Vagina (tissue), 2 donors: ENCODE results near the gene NCAPD3. TPM values are rescaled to one million over a fixed set of nuclear protein-coding genes. Genes with fewer than 3 reads are reported as not detected.

Source experiments
- DNase-seq, 2 donors: peaks; one replicate each; pipeline ENCODE4 v3.0.0-alpha.2; 2017; ENCODE audit errors: extremely low spot score in 2 of 2
- H3K27ac ChIP-seq: fragments of 200-600 bp; sonication (generic); one replicate; pipeline ENCODE4 v1.5.1; 2019
- H3K27me3 ChIP-seq: fragments of 200-600 bp; sonication (generic); one replicate; pipeline ENCODE4 v1.5.1; 2019
- H3K36me3 ChIP-seq, 2 donors: fragments of 200-600 bp; sonication (generic); one replicate each; pipeline ENCODE4 v1.5.1; 2017 to 2019
- H3K4me1 ChIP-seq: fragments of 200-600 bp; sonication (generic); one replicate; pipeline ENCODE4 v1.5.1; 2019
- H3K4me3 ChIP-seq, 2 donors: fragments of 200-600 bp; sonication (generic); 1 replicate in 1 of 2; 2 replicates in 1 of 2; pipeline ENCODE4 v1.5.1; 2016 to 2019
- H3K9me3 ChIP-seq: fragments of 200-600 bp; sonication (generic); one replicate; pipeline ENCODE4 v1.5.1; 2019
- CTCF ChIP-seq, 3 experiments: fragments of 450-650 bp in 2 of 3; fragments of 200-600 bp in 1 of 3; sonication (generic) in 1 of 3; IDR thresholded peaks; one replicate each; pipeline ENCODE4 v1.5.1; 2017 to 2019; ENCODE audit warnings: antibody characterized with exemption in 3 of 3, mild to moderate bottlenecking in 2 of 3, moderate library complexity in 2 of 3
- POLR2A ChIP-seq, 2 donors: fragments of 450-650 bp; IDR thresholded peaks; one replicate each; pipeline ENCODE4 v1.6.1; 2017; ENCODE audit warnings: antibody characterized with exemption in 2 of 2, mild to moderate bottlenecking in 2 of 2, moderate library complexity in 2 of 2
- POLR2AphosphoS5 ChIP-seq, 2 donors: sonication (generic); formaldehyde crosslinking; IDR thresholded peaks; one replicate each; pipeline ENCODE4 v1.9.0; 2017; ENCODE audit warnings: antibody characterized with exemption in 2 of 2, mild to moderate bottlenecking in 2 of 2, low read depth in 1 of 2; ENCODE audit not compliant: insufficient read depth in 1 of 2
- intact Hi-C: fragments of 100-400 bp; cut with DNase I; formaldehyde crosslinking; loops from one replicate; pipeline ENCODE4 v1.15.1; 2023
- total RNA-seq: library from RNA; depleted of rRNA; stranded (reverse); fragments of >200 nt; gene quantifications from one replicate; pipeline ENCODE4 v1.2.3, GENCODE V29; 2016

NCAPD3 gene
- total RNA-seq, 1 donor from 2014 or later, result 18.4 TPM

DNA sequence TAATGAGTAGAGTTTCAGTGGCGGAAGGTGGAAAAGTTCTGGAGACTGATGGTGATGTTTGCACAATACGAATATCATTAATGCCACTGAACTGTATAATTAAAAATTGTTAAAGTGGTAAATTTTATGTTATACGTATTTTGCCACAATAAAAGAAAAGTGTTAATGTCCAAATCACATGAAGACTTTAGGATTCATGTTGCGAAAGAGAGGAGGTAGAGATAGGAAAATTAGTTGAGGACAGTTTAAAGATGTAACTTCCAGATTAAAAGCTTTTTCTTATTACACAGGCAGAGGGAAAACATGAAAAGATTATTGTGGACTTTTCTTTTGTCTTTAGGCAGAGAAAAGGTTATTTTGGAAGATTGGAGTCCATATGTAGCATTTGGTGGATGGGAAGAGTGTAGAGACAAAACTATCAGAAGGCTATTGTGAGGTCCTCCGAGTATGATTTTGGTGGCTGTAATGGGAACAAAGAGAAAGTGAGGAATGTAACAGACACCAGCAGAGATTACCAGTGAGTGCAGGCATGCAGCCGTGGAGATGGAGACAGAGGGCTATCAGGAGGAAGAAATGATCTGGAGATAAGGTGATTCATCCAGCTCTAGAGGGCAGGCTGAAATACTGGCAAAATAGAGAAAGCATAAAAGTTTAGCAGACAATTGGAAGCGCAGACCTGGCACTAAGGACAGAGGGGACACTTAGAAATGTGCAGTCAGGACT lies 13.2 kb upstream of the NCAPD3 start:
- H3K27ac ChIP-seq, result no peak overlapping the region
- H3K27me3 ChIP-seq, result no peaks in the 10 kb centered on the region
- DNase-seq, result no peak
- peaks cover 0 to 22% of the 10 kb centered on the region in 2 donors for H3K36me3 ChIP-seq
- H3K9me3 ChIP-seq, result no peaks in the 10 kb centered on the region
- no peak overlapping the region for H3K4me3 ChIP-seq
- H3K4me1 ChIP-seq, result peaks cover 10% of the 10 kb centered on the region
- TF ChIP-seq CTCF (IDR thresholded peaks at IDR 0.05), result no peak
- TF ChIP-seq POLR2AphosphoS5 (IDR thresholded peaks at IDR 0.05; ENCODE audit: insufficient read depth in 1 of 2, low read depth in 1 of 2), result no peak
- no peak for TF ChIP-seq POLR2A (IDR thresholded peaks at IDR 0.05)
- intact Hi-C loops, result no loop called here

- Histone ChIP-seq H3K27me3 (no peaks in the 10 kb centered on the region), H3K9me3 (no peaks in the 10 kb centered on the region), H3K36me3 (peaks cover 0 to 18% of the 10 kb centered on the region in 2 donors), H3K4me1 (peaks cover 24% of the 10 kb centered on the region), H3K27ac (no peak overlapping the region), H3K4me3 (no peak overlapping the region)
- TF ChIP-seq POLR2A (IDR thresholded peaks at IDR 0.05), result no peak
- no peak for TF ChIP-seq CTCF (IDR thresholded peaks at IDR 0.05)
- TF ChIP-seq POLR2AphosphoS5 (IDR thresholded peaks at IDR 0.05; ENCODE audit: insufficient read depth in 1 of 2, low read depth in 1 of 2), result no peak
- intact Hi-C loops, result no loop called here
- no peak for DNase-seq
Measured at GRCh38 chr11:134235399-134235798, 11.6 kb upstream of the NCAPD3 start.

DNA sequence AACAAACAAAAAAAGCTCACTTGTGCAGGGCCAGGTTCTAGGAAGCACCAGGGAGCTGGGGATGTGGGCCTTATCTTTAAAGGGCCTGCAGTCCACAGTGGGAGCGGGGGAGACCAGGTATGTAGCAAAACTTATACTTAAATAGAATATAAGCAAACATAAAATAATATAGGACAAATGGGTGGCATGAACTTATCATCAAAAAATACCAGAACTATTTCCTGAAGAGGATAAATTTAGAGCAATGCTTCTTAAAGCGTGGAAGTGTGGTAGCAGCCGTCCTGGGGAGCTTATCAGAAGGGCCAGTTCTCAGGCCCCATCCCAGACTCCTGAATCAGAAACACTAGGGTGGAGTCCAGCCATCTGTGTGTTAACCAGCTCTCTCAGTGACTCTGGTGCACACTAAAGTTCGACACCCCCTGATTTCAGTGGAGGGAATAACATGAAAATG lies 10.0 kb upstream of the NCAPD3 start:
- no peaks in the 10 kb centered on the region for H3K9me3 ChIP-seq
- peaks cover 0 to 4% of the 10 kb centered on the region in 2 donors for H3K36me3 ChIP-seq
- TF ChIP-seq POLR2A (IDR thresholded peaks at IDR 0.05), result no peak
- TF ChIP-seq CTCF (IDR thresholded peaks at IDR 0.05), result no peak
- no peak for TF ChIP-seq POLR2AphosphoS5 (IDR thresholded peaks at IDR 0.05; ENCODE audit: insufficient read depth in 1 of 2, low read depth in 1 of 2)
- peaks cover 39% of the 10 kb centered on the region for H3K4me1 ChIP-seq
- H3K4me3 ChIP-seq, result no peak overlapping the region
- H3K27ac ChIP-seq, result no peak overlapping the region
- peak in 1 of 2 donors; percentile 5 for DNase-seq
- no peaks in the 10 kb centered on the region for H3K27me3 ChIP-seq
- intact Hi-C loops, result no loop called here

DNA sequence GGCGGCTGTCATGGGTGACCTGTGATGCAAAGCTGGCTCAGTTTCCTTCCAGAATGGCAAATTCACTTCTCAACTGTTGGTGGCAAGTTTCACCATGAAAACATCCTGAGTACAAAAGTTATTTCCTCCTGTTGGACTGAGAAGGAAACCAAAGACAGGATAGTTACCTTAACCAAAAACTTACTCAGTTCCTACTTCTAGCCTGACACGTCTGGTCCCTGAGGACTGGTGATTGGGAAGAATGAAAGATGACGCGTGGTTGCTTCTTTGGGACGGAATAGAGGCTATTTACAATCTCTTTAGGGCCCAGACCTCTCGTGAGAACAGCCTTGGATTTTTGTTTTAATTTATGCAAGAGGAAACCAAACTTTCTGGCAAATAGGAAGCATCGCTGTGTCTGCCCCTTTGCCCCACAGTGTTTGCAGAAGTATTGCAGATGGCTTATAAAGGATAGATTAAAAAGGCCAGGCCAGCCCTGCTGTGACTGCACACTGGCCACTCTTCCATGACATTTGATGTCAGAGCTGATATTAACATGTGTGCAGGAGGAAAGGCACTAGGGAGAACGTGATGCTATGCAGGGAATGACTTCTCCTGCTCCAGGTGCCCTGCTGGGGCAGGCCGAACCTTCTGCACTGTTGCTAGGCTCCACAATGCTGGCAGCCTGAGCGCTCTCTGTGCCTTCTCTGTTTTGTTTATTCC lies 8.3 kb upstream of the NCAPD3 start:
- no peak for TF ChIP-seq POLR2A (IDR thresholded peaks at IDR 0.05)
- no peak overlapping the region for H3K4me3 ChIP-seq
- peaks cover 54% of the 10 kb centered on the region for H3K4me1 ChIP-seq
- intact Hi-C loops, result no loop called here
- H3K36me3 ChIP-seq, result no peaks in the 10 kb centered on the region
- H3K9me3 ChIP-seq, result no peaks in the 10 kb centered on the region
- DNase-seq, result peak in 1 of 2 donors; percentile 72
- no peak overlapping the region for H3K27ac ChIP-seq
- no peaks in the 10 kb centered on the region for H3K27me3 ChIP-seq

DNA sequence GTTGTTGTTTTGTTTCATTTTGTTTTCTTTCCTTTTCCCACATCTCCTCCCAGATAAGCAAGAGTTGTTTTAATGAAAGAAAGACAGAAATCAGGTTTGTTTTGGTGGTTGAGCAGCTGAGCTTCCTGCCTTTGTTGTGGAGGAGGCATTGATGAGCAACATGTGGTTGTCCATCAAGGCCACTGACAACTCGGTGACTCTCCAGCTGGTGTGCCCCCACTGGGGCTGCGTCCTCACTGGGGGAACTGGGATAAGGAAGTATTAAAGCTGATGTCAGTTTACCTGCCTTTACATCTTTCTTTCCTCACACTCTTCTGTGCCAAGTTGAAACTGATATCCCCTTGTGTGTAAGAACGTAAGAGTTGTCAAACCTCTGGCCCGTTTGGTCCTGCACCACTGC lies 6.6 kb upstream of the NCAPD3 start:
- Histone ChIP-seq H3K9me3 (no peaks in the 10 kb centered on the region), H3K4me1 (peaks cover 72% of the 10 kb centered on the region), H3K27ac (no peak overlapping the region), H3K27me3 (no peaks in the 10 kb centered on the region), H3K4me3 (no peak overlapping the region), H3K36me3 (no peaks in the 10 kb centered on the region)
- no peak for DNase-seq
- intact Hi-C loops, result no loop called here
- TF ChIP-seq POLR2A (IDR thresholded peaks at IDR 0.05) (no peak), CTCF (IDR thresholded peaks at IDR 0.05) (no peak), POLR2AphosphoS5 (IDR thresholded peaks at IDR 0.05; ENCODE audit: insufficient read depth in 1 of 2, low read depth in 1 of 2) (no peak)
